PC-3 (cell line): ENCODE results near the gene PLA2G15. TPM values are rescaled to one million over a fixed set of nuclear protein-coding genes. Genes with fewer than 3 reads are reported as not detected.

Source experiments
- ATAC-seq: fragments of 200-7000 bp; cut with Tn5 transposase; 2 replicates; pipeline ENCODE4 v1.9.1; 2020; ENCODE audit warnings: mild to moderate bottlenecking, moderate library complexity
- BruUV-seq: library from RNA; stranded (reverse); fragments of 400-500 nt; replicated peaks from 2 replicates; lab custom pipeline; 2021; lab: Mats Ljungman, UMichigan
- CTCF ChIA-PET: fragments of 300-600 bp; sonication (Branson Sonifier 250); formaldehyde crosslinking; loops from one replicate; lab custom pipeline; 2022; ENCODE audit warnings: antibody characterized with exemption; lab: Charles Lee
- POLR2A ChIA-PET: fragments of 300-600 bp; sonication (Branson Sonifier 250); formaldehyde crosslinking; loops from one replicate; lab custom pipeline; 2022; ENCODE audit warnings: antibody characterized with exemption; ENCODE audit not compliant: unreplicated experiment; lab: Charles Lee
- DNase-seq: peaks from one replicate; pipeline ENCODE4 v3.0.0-alpha.2; 2015
- H2AFZ ChIP-seq: fragments of 300-600 bp; sonication (generic); 2 replicates; pipeline ENCODE4 v1.6.0; 2016; ENCODE audit warnings: antibody characterized with exemption, low read length
- H3F3A ChIP-seq: fragments of 300-600 bp; sonication (generic); one replicate; pipeline ENCODE4 v1.6.0; 2017; ENCODE audit warnings: antibody characterized with exemption, low read length, control low read depth, mild to moderate bottlenecking; ENCODE audit not compliant: unreplicated experiment
- H3K27ac ChIP-seq: fragments of 300-600 bp; sonication (generic); 2 replicates; pipeline ENCODE4 v1.5.1; 2016; ENCODE audit warnings: mild to moderate bottlenecking, low read length
- H3K27me3 ChIP-seq: fragments of 300-600 bp; sonication (generic); 2 replicates; pipeline ENCODE4 v1.6.1; 2016; ENCODE audit warnings: low read length, mixed read lengths
- H3K36me3 ChIP-seq: fragments of 300-600 bp; sonication (generic); 2 replicates; pipeline ENCODE4 v1.6.1; 2016; ENCODE audit warnings: low read depth, mixed run types, low read length, mixed read lengths
- H3K4me1 ChIP-seq: fragments of 300-600 bp; sonication (generic); 2 replicates; pipeline ENCODE4 v1.5.1; 2016; ENCODE audit warnings: low read length; ENCODE audit not compliant: insufficient read depth
- H3K4me2 ChIP-seq: fragments of 300-600 bp; sonication (generic); 2 replicates; pipeline ENCODE4 v1.6.0; 2016; ENCODE audit warnings: low read length
- H3K4me3 ChIP-seq: fragments of 300-600 bp; sonication (generic); 2 replicates; pipeline ENCODE4 v1.5.1; 2016; ENCODE audit warnings: mild to moderate bottlenecking, low read length, mixed read lengths
- H3K79me2 ChIP-seq: fragments of 300-600 bp; sonication (generic); 2 replicates; pipeline ENCODE4 v1.6.1; 2017; ENCODE audit warnings: low read length, mixed read lengths
- H3K9ac ChIP-seq: fragments of 300-600 bp; sonication (generic); 2 replicates; pipeline ENCODE4 v1.6.0; 2016; ENCODE audit warnings: mild to moderate bottlenecking, low read length
- H3K9me2 ChIP-seq: fragments of 300-600 bp; sonication (generic); replicated peaks from 2 replicates; pipeline ENCODE4 v1.6.1; 2016; ENCODE audit warnings: mixed run types, low read length, mixed read lengths
- H3K9me3 ChIP-seq: fragments of 300-600 bp; sonication (generic); 2 replicates; pipeline ENCODE4 v1.6.1; 2016; ENCODE audit warnings: low read length, mixed read lengths
- H4K20me1 ChIP-seq: fragments of 300-600 bp; sonication (generic); 2 replicates; pipeline ENCODE4 v1.6.1; 2016; ENCODE audit warnings: low read length, mixed read lengths
- EZH2 ChIP-seq: fragments of 300-600 bp; sonication (generic); IDR thresholded peaks from one replicate; pipeline ENCODE4 v1.6.1; 2017; ENCODE audit warnings: antibody characterized with exemption, mild to moderate bottlenecking, low read length; ENCODE audit not compliant: unreplicated experiment
- EZH2phosphoT487 ChIP-seq: fragments of 300-600 bp; sonication (generic); IDR thresholded peaks from 2 replicates; pipeline ENCODE4 v1.6.1; 2018; ENCODE audit warnings: mild to moderate bottlenecking, antibody characterized with exemption, low read length, borderline replicate concordance
- intact Hi-C: fragments of 100-400 bp; cut with micrococcal nuclease; formaldehyde crosslinking; loops from 2 replicates; pipeline ENCODE4 v1.9.0; 2023
- total RNA-seq: library from RNA; depleted of rRNA; stranded (reverse); fragments of >200 nt; gene quantifications from 2 replicates; pipeline ENCODE4 v1.2.3, GENCODE V29; 2014
- TF ChIP-seq, protein P1 (sequence below): fragments of 300-600 bp; sonication (generic); conservative IDR thresholded peaks from 2 replicates; pipeline ENCODE4 v1.5.1; 2017; ENCODE audit warnings: antibody characterized with exemption, low read depth, mild to moderate bottlenecking, low read length

Gene PLA2G15
- total RNA-seq, 1 experiment from 2014 or later, result 16.4 TPM

DNA sequence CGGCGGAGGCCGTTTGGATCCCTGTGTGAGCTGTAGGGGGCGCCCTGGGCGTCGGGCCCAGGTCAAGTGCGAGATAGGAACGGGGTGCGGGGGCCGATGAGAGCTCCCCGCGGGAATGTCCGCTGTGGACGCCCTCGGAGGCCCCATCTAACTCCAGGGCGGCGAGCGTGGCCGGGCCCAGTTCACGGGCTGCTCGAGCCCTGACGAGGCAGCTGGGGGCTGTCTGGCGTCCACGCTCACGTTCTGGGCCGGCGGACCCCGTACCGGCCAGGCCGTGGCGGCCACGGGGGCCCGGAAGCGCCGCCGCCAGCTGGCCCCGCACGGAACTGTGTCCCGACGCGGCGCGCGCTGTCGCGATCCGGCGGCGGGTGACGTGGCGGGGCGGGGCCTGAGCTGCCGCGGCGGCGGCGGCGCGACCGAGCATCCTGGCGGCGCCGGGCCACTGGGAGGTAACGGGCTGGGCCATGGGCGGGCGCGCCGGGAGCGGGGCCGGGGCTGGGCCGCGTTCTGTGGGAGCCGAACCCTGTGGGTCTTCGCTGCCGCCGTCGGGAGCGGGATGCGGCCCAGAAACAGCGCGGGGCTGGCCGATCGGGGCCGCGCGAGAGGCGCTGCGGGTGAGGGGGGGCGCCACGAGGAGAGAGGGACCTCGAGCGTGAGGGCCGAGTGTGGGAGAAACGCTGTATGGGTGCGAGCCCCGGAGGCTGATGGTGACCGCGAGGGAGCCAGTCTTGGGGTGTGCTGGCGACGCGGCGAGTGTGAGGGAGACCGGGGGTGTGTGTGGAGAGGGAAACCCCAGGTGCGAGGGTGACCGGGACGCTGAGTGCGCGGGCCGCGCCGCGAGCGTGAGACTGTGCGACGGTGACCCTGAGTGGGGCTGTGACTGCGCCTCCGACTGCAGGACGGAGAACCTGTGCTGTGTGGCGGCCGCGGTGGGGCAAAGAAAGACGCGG lies 19.2 kb downstream of the PLA2G15 start, which contains the start of gene SLC7A6:
Gene SLC7A6, plus strand, starts transcription at position 399 of the 950 bp plus-strand sequence. CDS start 10,201 bp downstream, outside the sequence.
- ATAC-seq (peak; percentile 70), DNase-seq (peak; percentile 74)
- TSS peak; percentile 35 for BruUV-seq
- H3K36me3 ChIP-seq, result no peaks in the 10 kb centered on the region; the same call in 1 of the 2 replicates
- intact Hi-C loops, result no loop called here
- TF ChIP-seq, protein P1, sequence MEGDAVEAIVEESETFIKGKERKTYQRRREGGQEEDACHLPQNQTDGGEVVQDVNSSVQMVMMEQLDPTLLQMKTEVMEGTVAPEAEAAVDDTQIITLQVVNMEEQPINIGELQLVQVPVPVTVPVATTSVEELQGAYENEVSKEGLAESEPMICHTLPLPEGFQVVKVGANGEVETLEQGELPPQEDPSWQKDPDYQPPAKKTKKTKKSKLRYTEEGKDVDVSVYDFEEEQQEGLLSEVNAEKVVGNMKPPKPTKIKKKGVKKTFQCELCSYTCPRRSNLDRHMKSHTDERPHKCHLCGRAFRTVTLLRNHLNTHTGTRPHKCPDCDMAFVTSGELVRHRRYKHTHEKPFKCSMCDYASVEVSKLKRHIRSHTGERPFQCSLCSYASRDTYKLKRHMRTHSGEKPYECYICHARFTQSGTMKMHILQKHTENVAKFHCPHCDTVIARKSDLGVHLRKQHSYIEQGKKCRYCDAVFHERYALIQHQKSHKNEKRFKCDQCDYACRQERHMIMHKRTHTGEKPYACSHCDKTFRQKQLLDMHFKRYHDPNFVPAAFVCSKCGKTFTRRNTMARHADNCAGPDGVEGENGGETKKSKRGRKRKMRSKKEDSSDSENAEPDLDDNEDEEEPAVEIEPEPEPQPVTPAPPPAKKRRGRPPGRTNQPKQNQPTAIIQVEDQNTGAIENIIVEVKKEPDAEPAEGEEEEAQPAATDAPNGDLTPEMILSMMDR, result peak; percentile 57
- no peak for TF ChIP-seq EZH2phosphoT487
- peak within 1 kb of the TSS; percentile 63 for H3K27ac ChIP-seq
- ChIA-PET POLR2A (interaction anchor here (0.6 to 1.9 kb wide), 6 partner anchors 19 to 1637 kb away, joined by 3 to 10 read pairs (median 4); partner anchors contain the start of genes PLA2G15, PRMT7 and SLC7A6OS), CTCF (interaction anchor here (1.0 to 1.4 kb wide), 4 partner anchors 24 to 61 kb away, joined by 3 to 7 read pairs (median 6); partner anchors contain the start of genes PRMT7 and SLC7A6OS)
- no peaks in the 10 kb centered on the region for H3K27me3 ChIP-seq
- peak within 1 kb of the TSS; percentile 92 for H3K4me3 ChIP-seq
- H3F3A ChIP-seq, result no peaks in the 10 kb centered on the region
- H3K79me2 ChIP-seq, result peaks cover 49% of the 10 kb centered on the region
- peak within 1 kb of the TSS; percentile 87 for H3K4me2 ChIP-seq
- peak within 1 kb of the TSS; percentile 84 for H2AFZ ChIP-seq
- no peaks in the 10 kb centered on the region for H3K9me2 ChIP-seq
- no peaks in the 10 kb centered on the region for H4K20me1 ChIP-seq
- H3K9ac ChIP-seq, result peak within 1 kb of the TSS; percentile 86
- peaks cover 14% of the 10 kb centered on the region; the same call in 1 of the 2 replicates for H3K4me1 ChIP-seq
- H3K9me3 ChIP-seq, result no peaks in the 10 kb centered on the region

- Histone ChIP-seq H3K4me1 (peaks cover 14% of the 10 kb centered on the region; the same call in 1 of the 2 replicates), H4K20me1 (no peaks in the 10 kb centered on the region), H3K4me3 (peak overlapping the region; percentile 92), H3K9me2 (no peaks in the 10 kb centered on the region), H3K79me2 (peaks cover 58% of the 10 kb centered on the region), H3K27ac (peak overlapping the region; percentile 63), H3F3A (no peaks in the 10 kb centered on the region), H2AFZ (peak overlapping the region; percentile 76), H3K36me3 (no peaks in the 10 kb centered on the region; the same call in 1 of the 2 replicates), H3K9ac (peak overlapping the region; percentile 86), H3K27me3 (no peaks in the 10 kb centered on the region), H3K4me2 (peak overlapping the region; percentile 87), H3K9me3 (no peaks in the 10 kb centered on the region)
- POLR2A ChIA-PET, result no interaction called here
- DNase-seq (peak; percentile 80), ATAC-seq (peak; percentile 59)
- TSS peak; percentile 92 for BruUV-seq
- no peak for TF ChIP-seq EZH2
- TF ChIP-seq, protein P1, result no peak
- TF ChIP-seq EZH2phosphoT487, result no peak
- CTCF ChIA-PET, result no interaction called here
- intact Hi-C loops, result no loop called here
Observed at GRCh38 chr16:68265078-68265920, 20.1 kb downstream of the PLA2G15 start.
